Measurements from ENCODE around the gene R3HCC1L. TPM values are rescaled to one million over a fixed set of nuclear protein-coding genes. Genes with fewer than 3 reads are reported as not detected.
"Not testable (repeated sequence)": the region's sequence is repeated elsewhere in the genome, so short reads cannot be mapped to it uniquely, and the experiment has no call there.

R3HCC1L gene
- total RNA-seq, 3 donors from 2014 or later (not counting 1 experiment from before 2014, with no cell fraction given), result 17.9 to 25.6 (median 23.3) TPM

- H3K9me3 Mint-ChIP-seq, result peaks cover 4 to 8% of the 10 kb centered on the region in 2 donors
- no peak for ATAC-seq
- Histone ChIP-seq H3K4me3 (ENCODE audit: low read length) (no peak overlapping the region), H3K9me3 (ENCODE audit: control insufficient read depth, insufficient read depth, low read length) (no peaks in the 10 kb centered on the region), H3K4me1 (ENCODE audit: control insufficient read depth, insufficient read depth, low read length) (no peaks in the 10 kb centered on the region), H3K27me3 (ENCODE audit: control insufficient read depth, insufficient read depth, low read length) (no peaks in the 10 kb centered on the region), H3K27ac (ENCODE audit: low read length) (no peak overlapping the region), H3K36me3 (ENCODE audit: control insufficient read depth, insufficient read depth, low read length) (peaks cover 2% of the 10 kb centered on the region)
- no CpG with 5 or more reads among the region's 2 CpGs for WGBS (ENCODE audit: insufficient coverage)
- H3K27me3 Mint-ChIP-seq (ENCODE audit: low read depth in 2 of 2), result no peaks in the 10 kb centered on the region
- peaks cover 5 to 31% of the 10 kb centered on the region in 2 donors for H3K4me1 Mint-ChIP-seq
- no peak for TF ChIP-seq CTCF (IDR thresholded peaks at IDR 0.05)
- DNase-seq, result no peak
- H3K4me3 Mint-ChIP-seq, result no peak overlapping the region
- peak overlapping the region in 1 of 2 donors; percentile 10 for H3K27ac Mint-ChIP-seq
- peaks cover 8% of the 10 kb centered on the region for H3K36me3 Mint-ChIP-seq
- intact Hi-C loops (cut with micrococcal nuclease), result no loop called here
These were observed 90.1 kb downstream of the R3HCC1L start for GRCh38 chr10:98224509-98224908.

- H3K27me3 Mint-ChIP-seq (ENCODE audit: low read depth in 2 of 2), result no peaks in the 10 kb centered on the region
- DNase-seq (no peak), ATAC-seq (no peak)
- Histone ChIP-seq H3K4me1 (ENCODE audit: control insufficient read depth, insufficient read depth, low read length) (no peaks in the 10 kb centered on the region), H3K27ac (ENCODE audit: low read length) (no peak overlapping the region), H3K36me3 (ENCODE audit: control insufficient read depth, insufficient read depth, low read length) (peaks cover 2% of the 10 kb centered on the region), H3K4me3 (ENCODE audit: low read length) (no peak overlapping the region), H3K27me3 (ENCODE audit: control insufficient read depth, insufficient read depth, low read length) (no peaks in the 10 kb centered on the region), H3K9me3 (ENCODE audit: control insufficient read depth, insufficient read depth, low read length) (no peaks in the 10 kb centered on the region)
- intact Hi-C loops (cut with micrococcal nuclease), result no loop called here
- no peak overlapping the region for H3K4me3 Mint-ChIP-seq
- H3K4me1 Mint-ChIP-seq, result peaks cover 7 to 30% of the 10 kb centered on the region in 2 donors
- no CpG with 5 or more reads among the region's 1 CpG for WGBS (ENCODE audit: insufficient coverage)
- TF ChIP-seq CTCF (IDR thresholded peaks at IDR 0.05), result no peak
- peaks cover 2 to 4% of the 10 kb centered on the region in 2 donors for H3K9me3 Mint-ChIP-seq
- H3K27ac Mint-ChIP-seq, result peak overlapping the region in 1 of 2 donors; percentile 4
- peaks cover 3% of the 10 kb centered on the region for H3K36me3 Mint-ChIP-seq
These were observed 90.5 kb downstream of the R3HCC1L start for GRCh38 chr10:98224996-98225395.

GRCh38 chr10:98226508-98227144, 92.2 kb downstream of the R3HCC1L start:
- no peaks in the 10 kb centered on the region for H3K36me3 Mint-ChIP-seq
- Histone ChIP-seq H3K27me3 (ENCODE audit: control insufficient read depth, insufficient read depth, low read length) (no peaks in the 10 kb centered on the region), H3K9me3 (ENCODE audit: control insufficient read depth, insufficient read depth, low read length) (no peaks in the 10 kb centered on the region), H3K4me1 (ENCODE audit: control insufficient read depth, insufficient read depth, low read length) (no peaks in the 10 kb centered on the region), H3K27ac (ENCODE audit: low read length) (no peak overlapping the region), H3K4me3 (ENCODE audit: low read length) (no peak overlapping the region), H3K36me3 (ENCODE audit: control insufficient read depth, insufficient read depth, low read length) (peaks cover 7% of the 10 kb centered on the region)
- H3K27ac Mint-ChIP-seq, result no peak overlapping the region
- no peak for TF ChIP-seq CTCF (IDR thresholded peaks at IDR 0.05)
- H3K27me3 Mint-ChIP-seq (ENCODE audit: low read depth in 2 of 2), result no peaks in the 10 kb centered on the region
- H3K9me3 Mint-ChIP-seq, result peaks cover 2 to 3% of the 10 kb centered on the region in 2 donors
- H3K4me3 Mint-ChIP-seq, result no peak overlapping the region
- peaks cover 13 to 36% of the 10 kb centered on the region in 2 donors for H3K4me1 Mint-ChIP-seq
- no peak for DNase-seq
- ATAC-seq, result no peak
- 57% methylated on average over 1 of the region's 1 CpG for WGBS (ENCODE audit: insufficient coverage)
- intact Hi-C loops (cut with micrococcal nuclease), result no loop called here

GRCh38 chr10:98227713-98228112, 93.3 kb downstream of the R3HCC1L start:
- 100% methylated on average over 2 of the region's 3 CpGs for WGBS (ENCODE audit: insufficient coverage)
- H3K27ac Mint-ChIP-seq; intact Hi-C loops (cut with micrococcal nuclease); H3K4me1 ChIP-seq (ENCODE audit: control insufficient read depth, insufficient read depth, low read length); H3K9me3 ChIP-seq (ENCODE audit: control insufficient read depth, insufficient read depth, low read length); ATAC-seq; H3K27me3 ChIP-seq (ENCODE audit: control insufficient read depth, insufficient read depth, low read length); H3K27ac ChIP-seq (ENCODE audit: low read length); H3K9me3 Mint-ChIP-seq; H3K36me3 Mint-ChIP-seq; H3K4me3 Mint-ChIP-seq; H3K27me3 Mint-ChIP-seq (ENCODE audit: low read depth in 2 of 2); DNase-seq; H3K4me3 ChIP-seq (ENCODE audit: low read length); H3K36me3 ChIP-seq (ENCODE audit: control insufficient read depth, insufficient read depth, low read length): not testable (repeated sequence)
- H3K4me1 Mint-ChIP-seq, result peaks cover 17 to 36% of the 10 kb centered on the region in 2 donors

- H3K9me3 ChIP-seq (ENCODE audit: control insufficient read depth, insufficient read depth, low read length); DNase-seq; H3K27me3 Mint-ChIP-seq (ENCODE audit: low read depth in 2 of 2); ATAC-seq; intact Hi-C loops (cut with micrococcal nuclease); H3K9me3 Mint-ChIP-seq; H3K4me3 Mint-ChIP-seq; H3K36me3 Mint-ChIP-seq; H3K4me3 ChIP-seq (ENCODE audit: low read length); H3K36me3 ChIP-seq (ENCODE audit: control insufficient read depth, insufficient read depth, low read length); H3K27ac ChIP-seq (ENCODE audit: low read length); H3K4me1 ChIP-seq (ENCODE audit: control insufficient read depth, insufficient read depth, low read length); H3K27me3 ChIP-seq (ENCODE audit: control insufficient read depth, insufficient read depth, low read length); H3K27ac Mint-ChIP-seq: not testable (repeated sequence)
- WGBS (ENCODE audit: insufficient coverage), result 83% methylated on average over 1 of the region's 1 CpG
- H3K4me1 Mint-ChIP-seq, result peaks cover 17 to 35% of the 10 kb centered on the region in 2 donors
These were observed 93.8 kb downstream of the R3HCC1L start for GRCh38 chr10:98228266-98228665.
